Panc1 (cell line): ENCODE results near the gene MS4A4A. TPM values are rescaled to one million over a fixed set of nuclear protein-coding genes. Genes with fewer than 3 reads are reported as not detected.

ENCODE experiments used
- ATAC-seq: fragments of 200-7000 bp; cut with Tn5 transposase; 2 replicates; pipeline ENCODE4 v1.9.1; 2020; ENCODE audit warnings: mild to moderate bottlenecking, moderate library complexity
- Bru-seq: library from RNA; stranded (reverse); fragments of 400-500 nt; gene quantifications from one replicate; lab custom pipeline; 2021; lab: Mats Ljungman, UMichigan
- BruChase-seq, 2 experiments: library from RNA; stranded (reverse); fragments of 400-500 nt; gene quantifications; one replicate each; lab custom pipeline; 2021; lab: Mats Ljungman, UMichigan
- BruUV-seq: library from RNA; stranded (reverse); fragments of 400-500 nt; replicated peaks from 2 replicates; lab custom pipeline; 2021; lab: Mats Ljungman, UMichigan
- CTCF ChIA-PET: fragments of 300-600 bp; sonication (Branson Sonifier 250); formaldehyde crosslinking; loops from one replicate; lab custom pipeline; 2022; ENCODE audit warnings: antibody characterized with exemption; lab: Charles Lee
- POLR2A ChIA-PET: fragments of 300-600 bp; sonication (Branson Sonifier 250); formaldehyde crosslinking; loops from one replicate; lab custom pipeline; 2022; ENCODE audit warnings: antibody characterized with exemption; lab: Charles Lee
- DNase-seq: peaks from one replicate; pipeline ENCODE4 v3.0.0-alpha.2; 2010; ENCODE audit warnings: low read depth, low spot score
- H3K27ac ChIP-seq: 2 replicates; pipeline ENCODE4 v1.5.1; 2011; ENCODE audit warnings: mild to moderate bottlenecking, low read length, inconsistent platforms
- H3K27me3 ChIP-seq: fragments of 200-500 bp; sonication (Bioruptor generic); 2 replicates; pipeline ENCODE4 v1.6.0; 2014; ENCODE audit warnings: low read length, inconsistent platforms; ENCODE audit not compliant: control insufficient read depth, insufficient read depth
- H3K36me3 ChIP-seq: fragments of 200-500 bp; sonication (Bioruptor generic); 2 replicates; pipeline ENCODE4 v1.5.1; 2014; ENCODE audit warnings: inconsistent platforms, mild to moderate bottlenecking, low read length, moderate library complexity; ENCODE audit not compliant: control insufficient read depth, insufficient read depth
- H3K4me1 ChIP-seq: 2 replicates; pipeline ENCODE4 v1.5.1; 2011; ENCODE audit warnings: inconsistent platforms, mild to moderate bottlenecking, low read length, moderate library complexity; ENCODE audit not compliant: control insufficient read depth, insufficient read depth
- H3K4me3 ChIP-seq, 2 experiments: 2 replicates each; pipeline ENCODE4 v1.5.1; 2011 to 2012; ENCODE audit warnings: low read depth in 2 of 2, low read length in 2 of 2, mild to moderate bottlenecking in 2 of 2, inconsistent platforms in 1 of 2, moderate library complexity in 1 of 2
- H3K9me3 ChIP-seq: fragments of 200-500 bp; sonication (Bioruptor generic); 2 replicates; pipeline ENCODE4 v1.5.1; 2014; ENCODE audit warnings: low read depth, mild to moderate bottlenecking, inconsistent platforms, low read length, moderate library complexity; ENCODE audit not compliant: control insufficient read depth, insufficient read depth
- CTCF ChIP-seq: fragments of 450-650 bp; IDR thresholded peaks from 2 replicates; pipeline ENCODE4 v1.5.1; 2017; ENCODE audit warnings: mild to moderate bottlenecking
- POLR2AphosphoS5 ChIP-seq: IDR thresholded peaks from 2 replicates; pipeline ENCODE4 v1.6.1; 2012; ENCODE audit warnings: mild to moderate bottlenecking, low read depth, low read length, moderate library complexity
- REST ChIP-seq, 2 experiments: IDR thresholded peaks; 2 replicates each; pipeline ENCODE4 v1.6.1; 2011 to 2012; ENCODE audit warnings: low read depth in 2 of 2, control low read depth in 1 of 2, low read length in 1 of 2, mild to moderate bottlenecking in 1 of 2, moderate library complexity in 1 of 2; ENCODE audit not compliant: insufficient read depth in 1 of 2
- SIN3A ChIP-seq: IDR thresholded peaks from 2 replicates; pipeline ENCODE4 v1.6.1; 2012; ENCODE audit warnings: low read depth, mild to moderate bottlenecking, low read length, moderate library complexity, borderline replicate concordance; ENCODE audit not compliant: insufficient read depth
- TCF7L2 ChIP-seq: IDR thresholded peaks from 2 replicates; pipeline ENCODE4 v1.6.1; 2011; ENCODE audit warnings: mild to moderate bottlenecking, low read depth, low read length, inconsistent platforms
- in situ Hi-C: cut with HindIII; loops from 2 replicates; pipeline ENCODE4 v1.10.0; 2016; ENCODE audit warnings: low sequenced_read_pairs, low pct_unique_long_range_greater_than_20kb
- intact Hi-C: fragments of 100-400 bp; cut with micrococcal nuclease; formaldehyde crosslinking; loops from one replicate; pipeline ENCODE4 v1.10.0; 2022; ENCODE audit not compliant: unreplicated experiment
- long read RNA-seq: library from polyadenylated mRNA; unstranded; transcript quantifications from one replicate; pipeline ENCODE4 v2.0.0, GENCODE V29; 2021; ENCODE audit not compliant: unreplicated experiment
- polyA plus RNA-seq: library from polyadenylated mRNA; unstranded; fragments of >200 nt; gene quantifications from one replicate; pipeline ENCODE4 v1.2.1, GENCODE V29; 2012; ENCODE audit warnings: missing spikeins; ENCODE audit not compliant: insufficient read length
- total RNA-seq: library from RNA; stranded (reverse); gene quantifications from one replicate; pipeline ENCODE4 v1.2.1, GENCODE V29; 2021; ENCODE audit not compliant: unreplicated experiment

The MS4A4A gene
- total RNA-seq (not detected), Bru-seq, nascent RNA (not detected), BruChase-seq, experiment 1, labeled RNA remaining after a 2-hour chase (not detected), BruChase-seq, experiment 2, labeled RNA remaining after a 6-hour chase (not detected)
- polyA plus RNA-seq = not detected
- long read RNA-seq = 0 reads

GRCh38 chr11:60280412-60280811 is at the start of gene MS4A4A:
TSS of gene MS4A4A (plus strand) at chr11:60280666. CDS start at chr11:60280676, 10 bp downstream.
- POLR2A ChIA-PET = no interaction called here
- in situ Hi-C loops (no loop called here), intact Hi-C loops (no loop called here)
- ATAC-seq = no peak
- BruUV-seq = no TSS peak
- CTCF ChIA-PET = no interaction called here
- Histone ChIP-seq H3K27me3 (no peaks in the 10 kb centered on the region), H3K4me1 (no peaks in the 10 kb centered on the region), H3K4me3 (no peak within 1 kb of the TSS), H3K36me3 (no peaks in the 10 kb centered on the region), H3K9me3 (no peaks in the 10 kb centered on the region), H3K27ac (no peak within 1 kb of the TSS)
- no peak for TF ChIP-seq REST (IDR thresholded peaks at IDR 0.05; ENCODE audit: insufficient read depth in 1 of 2, low read depth in 2 of 2, low read length in 1 of 2)
- TF ChIP-seq SIN3A = no peak
- TF ChIP-seq TCF7L2 = no peak
- TF ChIP-seq CTCF = no peak
- no peak for TF ChIP-seq POLR2AphosphoS5
- DNase-seq = no peak

GRCh38 chr11:60230681-60231080 is 49.8 kb upstream of the MS4A4A start:
- CTCF ChIA-PET = no interaction called here
- no TSS peak for BruUV-seq
- H3K27me3 ChIP-seq = no peaks in the 10 kb centered on the region
- H3K9me3 ChIP-seq = no peaks in the 10 kb centered on the region
- H3K4me3 ChIP-seq = no peak overlapping the region
- intact Hi-C loops (no loop called here), in situ Hi-C loops (no loop called here)
- DNase-seq (no peak), ATAC-seq (no peak)
- H3K4me1 ChIP-seq = no peaks in the 10 kb centered on the region; the same call in 1 of the 2 replicates
- no peak for TF ChIP-seq CTCF
- TF ChIP-seq TCF7L2 = no peak
- no peak for TF ChIP-seq REST (IDR thresholded peaks at IDR 0.05; ENCODE audit: insufficient read depth in 1 of 2, low read depth in 2 of 2, low read length in 1 of 2)
- no peak for TF ChIP-seq SIN3A
- no peak for TF ChIP-seq POLR2AphosphoS5
- H3K27ac ChIP-seq = no peak overlapping the region
- H3K36me3 ChIP-seq = no peaks in the 10 kb centered on the region
- POLR2A ChIA-PET = no interaction called here
